Smooth muscle cell (in vitro differentiated cells): ENCODE results near the gene C1QL1. TPM values are rescaled to one million over a fixed set of nuclear protein-coding genes. Genes with fewer than 3 reads are reported as not detected.

Experiments
- DNase-seq: peaks from one replicate; lab custom pipeline; 2025; ENCODE audit not compliant: unreplicated experiment; lab: John Stamatoyannopoulos, UW
- H2AFZ ChIP-seq: fragments of 200-600 bp; sonication (generic); 2 replicates; pipeline ENCODE4 v1.6.0; 2016; ENCODE audit warnings: antibody characterized with exemption, low read depth, mild to moderate bottlenecking
- H3F3A ChIP-seq: fragments of 200-600 bp; sonication (generic); 2 replicates; pipeline ENCODE4 v1.6.0; 2017; ENCODE audit warnings: antibody characterized with exemption, low read depth
- H3K27ac ChIP-seq: fragments of 200-600 bp; sonication (generic); 2 replicates; pipeline ENCODE4 v1.5.1; 2016; ENCODE audit warnings: low read depth, mild to moderate bottlenecking
- H3K27me3 ChIP-seq: fragments of 200-600 bp; sonication (generic); 2 replicates; pipeline ENCODE4 v1.6.1; 2016; ENCODE audit warnings: low read depth, mild to moderate bottlenecking
- H3K36me3 ChIP-seq: fragments of 200-600 bp; sonication (generic); 2 replicates; pipeline ENCODE4 v1.5.1; 2016; ENCODE audit warnings: low read depth
- H3K4me1 ChIP-seq: fragments of 200-600 bp; sonication (generic); 2 replicates; pipeline ENCODE4 v1.5.1; 2016; ENCODE audit warnings: low read depth
- H3K4me2 ChIP-seq: fragments of 200-600 bp; sonication (generic); 2 replicates; pipeline ENCODE4 v1.6.0; 2016; ENCODE audit warnings: mild to moderate bottlenecking
- H3K4me3 ChIP-seq: fragments of 200-600 bp; sonication (generic); 2 replicates; pipeline ENCODE4 v1.5.1; 2016; ENCODE audit warnings: mild to moderate bottlenecking
- H3K79me2 ChIP-seq: fragments of 200-600 bp; sonication (generic); 2 replicates; pipeline ENCODE4 v1.6.0; 2016; ENCODE audit warnings: low read depth, mild to moderate bottlenecking
- H3K9ac ChIP-seq: fragments of 200-600 bp; sonication (generic); 2 replicates; pipeline ENCODE4 v1.6.0; 2016; ENCODE audit warnings: low read depth
- H3K9me3 ChIP-seq: fragments of 200-600 bp; sonication (generic); replicated peaks from 2 replicates; pipeline ENCODE4 v1.5.1; 2016; ENCODE audit warnings: low read depth
- H4K20me1 ChIP-seq: fragments of 200-600 bp; sonication (generic); 2 replicates; pipeline ENCODE4 v1.6.0; 2016; ENCODE audit warnings: low read depth
- WGBS: methylation state at CpG from one replicate; pipeline ENCODE4 v1.1.7; 2016; ENCODE audit warnings: low lambda C conversion rate; 5-methylcytosine and 5-hydroxymethylcytosine counted together
- polyA plus RNA-seq: library from polyadenylated mRNA; unstranded; fragments of >200 nt; fragmentation: Nextera tagmentation; extraction: Ambion mirVana; gene quantifications from 2 replicates; pipeline ENCODE4 v1.2.1, GENCODE V29; 2016
- total RNA-seq: library from RNA; depleted of rRNA; stranded (reverse); fragments of >200 nt; gene quantifications from 2 replicates; pipeline ENCODE4 v1.2.3, GENCODE V29; 2014
- TF ChIP-seq, protein P1 (sequence below): fragments of 200-600 bp; sonication (generic); IDR thresholded peaks from 2 replicates; pipeline ENCODE4 v1.5.1; 2017; ENCODE audit warnings: borderline replicate concordance, mild to moderate bottlenecking, antibody characterized with exemption; ENCODE audit not compliant: insufficient read depth, poor library complexity, severe bottlenecking

The C1QL1 gene
- total and polyA plus RNA-seq, 2 experiments from 2014 or later: 5.6 TPM; not detected in 1

GRCh38 chr17:44969144-44969780 is 1.2 kb upstream of the C1QL1 start:
- TF ChIP-seq, protein P1, sequence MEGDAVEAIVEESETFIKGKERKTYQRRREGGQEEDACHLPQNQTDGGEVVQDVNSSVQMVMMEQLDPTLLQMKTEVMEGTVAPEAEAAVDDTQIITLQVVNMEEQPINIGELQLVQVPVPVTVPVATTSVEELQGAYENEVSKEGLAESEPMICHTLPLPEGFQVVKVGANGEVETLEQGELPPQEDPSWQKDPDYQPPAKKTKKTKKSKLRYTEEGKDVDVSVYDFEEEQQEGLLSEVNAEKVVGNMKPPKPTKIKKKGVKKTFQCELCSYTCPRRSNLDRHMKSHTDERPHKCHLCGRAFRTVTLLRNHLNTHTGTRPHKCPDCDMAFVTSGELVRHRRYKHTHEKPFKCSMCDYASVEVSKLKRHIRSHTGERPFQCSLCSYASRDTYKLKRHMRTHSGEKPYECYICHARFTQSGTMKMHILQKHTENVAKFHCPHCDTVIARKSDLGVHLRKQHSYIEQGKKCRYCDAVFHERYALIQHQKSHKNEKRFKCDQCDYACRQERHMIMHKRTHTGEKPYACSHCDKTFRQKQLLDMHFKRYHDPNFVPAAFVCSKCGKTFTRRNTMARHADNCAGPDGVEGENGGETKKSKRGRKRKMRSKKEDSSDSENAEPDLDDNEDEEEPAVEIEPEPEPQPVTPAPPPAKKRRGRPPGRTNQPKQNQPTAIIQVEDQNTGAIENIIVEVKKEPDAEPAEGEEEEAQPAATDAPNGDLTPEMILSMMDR: no peak
- H3K4me2 ChIP-seq: peak overlapping the region; percentile 98
- H3F3A ChIP-seq: no peaks in the 10 kb centered on the region
- no peaks in the 10 kb centered on the region for H3K9me3 ChIP-seq
- no peaks in the 10 kb centered on the region for H3K36me3 ChIP-seq
- WGBS: 30% methylated on average over 19 of the region's 19 CpGs
- no peaks in the 10 kb centered on the region for H3K79me2 ChIP-seq
- peak overlapping the region; percentile 89 for H2AFZ ChIP-seq
- H3K27me3 ChIP-seq: peaks cover 62% of the 10 kb centered on the region
- no peak overlapping the region for H3K9ac ChIP-seq
- no peaks in the 10 kb centered on the region for H4K20me1 ChIP-seq
- no peak overlapping the region for H3K27ac ChIP-seq
- no peak for DNase-seq
- H3K4me1 ChIP-seq: peaks cover 7% of the 10 kb centered on the region
- H3K4me3 ChIP-seq: peak overlapping the region; percentile 53

DNA sequence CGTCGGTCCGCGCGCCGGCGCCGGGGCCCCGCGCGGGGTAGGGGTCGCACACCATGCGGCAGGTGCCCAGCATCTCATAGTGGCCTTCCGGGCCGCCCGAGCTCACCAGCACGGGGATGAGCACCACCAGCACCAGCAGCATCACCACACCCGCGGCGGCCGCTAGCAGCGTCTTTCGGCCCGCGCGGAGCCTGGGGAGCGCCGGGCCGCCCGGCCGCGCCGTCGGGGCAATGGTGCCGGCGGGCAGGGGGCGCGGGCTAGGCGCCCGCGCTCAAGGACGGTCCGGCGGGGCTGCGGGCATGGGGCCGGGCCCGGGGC is 237 bp downstream of the C1QL1 start:
- Histone ChIP-seq H2AFZ (no peak overlapping the region), H3K4me1 (peaks cover 7% of the 10 kb centered on the region), H3K27me3 (peaks cover 67% of the 10 kb centered on the region), H3K27ac (no peak overlapping the region), H3K79me2 (no peaks in the 10 kb centered on the region), H3K4me3 (no peak overlapping the region), H4K20me1 (no peaks in the 10 kb centered on the region), H3K36me3 (no peaks in the 10 kb centered on the region), H3K9me3 (no peaks in the 10 kb centered on the region), H3F3A (no peaks in the 10 kb centered on the region), H3K9ac (no peak overlapping the region), H3K4me2 (no peak overlapping the region)
- DNase-seq: no peak
- TF ChIP-seq, protein P1: no peak
- 5% methylated on average over 21 of the region's 47 CpGs for WGBS

- Histone ChIP-seq H3K4me2 (peak overlapping the region; percentile 3), H3K4me3 (no peak overlapping the region), H3K9ac (no peak overlapping the region), H3K27ac (no peak overlapping the region), H4K20me1 (no peaks in the 10 kb centered on the region), H3K36me3 (no peaks in the 10 kb centered on the region), H3K9me3 (no peaks in the 10 kb centered on the region), H3F3A (no peaks in the 10 kb centered on the region), H3K4me1 (peaks cover 7% of the 10 kb centered on the region), H2AFZ (no peak overlapping the region), H3K27me3 (peaks cover 67% of the 10 kb centered on the region), H3K79me2 (no peaks in the 10 kb centered on the region)
- 12% methylated on average over 65 of the region's 76 CpGs for WGBS
- no peak for DNase-seq
- TF ChIP-seq, protein P1: no peak
These were observed 837 bp downstream of the C1QL1 start for GRCh38 chr17:44967026-44967906.
